K562 (cell line): ENCODE results near the gene SHISA5.

Source experiments
- CBX8 ChIP-seq: fragments of 200-600 bp; sonication (generic); IDR thresholded peaks from 2 replicates; pipeline ENCODE4 v1.6.1; 2012; ENCODE audit warnings: borderline replicate concordance, mixed run types, low read depth, mild to moderate bottlenecking, moderate library complexity, mixed read lengths, low read length, control low read depth, inconsistent platforms; ENCODE audit not compliant: poor library complexity, severe bottlenecking; ENCODE audit errors: extremely low read depth
- DDX20 ChIP-seq: fragments of 450-650 bp; IDR thresholded peaks from 2 replicates; pipeline ENCODE4 v1.6.1; 2016; ENCODE audit warnings: missing genetic modification characterization, low read depth, mild to moderate bottlenecking, missing compliant biosample characterization, moderate library complexity
- ERF ChIP-seq: fragments of 450-650 bp; formaldehyde crosslinking; IDR thresholded peaks from 2 replicates; pipeline ENCODE4 v1.4.0; 2020; ENCODE audit warnings: mild to moderate bottlenecking, mixed read lengths
- FOXK2 ChIP-seq, 2 experiments: fragments of 450-650 bp; IDR thresholded peaks in 1 of 2; conservative IDR thresholded peaks in 1 of 2; 2 replicates each; pipeline ENCODE4 v1.6.1; 2016; ENCODE audit warnings: low read depth in 2 of 2, mild to moderate bottlenecking in 1 of 2
- MAZ ChIP-seq, 2 experiments: fragments of 450-650 bp in 1 of 2; sonication (generic) in 1 of 2; formaldehyde crosslinking; IDR thresholded peaks in 1 of 2; conservative IDR thresholded peaks in 1 of 2; 2 replicates each; pipeline versions ENCODE4 v1.4.0 to v1.5.0; 2020; ENCODE audit warnings: mild to moderate bottlenecking in 1 of 2, missing genetic modification reagents in 1 of 2
- NCOA1 ChIP-seq: fragments of 450-650 bp; IDR thresholded peaks from 2 replicates; pipeline ENCODE4 v1.6.1; 2016; ENCODE audit warnings: low read depth
- TAF15 ChIP-seq: fragments of 200-400 bp; formaldehyde crosslinking; IDR thresholded peaks from 2 replicates; pipeline ENCODE4 v1.6.1; 2017; ENCODE audit warnings: mild to moderate bottlenecking, low read depth, low read length, moderate library complexity
- TAF9B ChIP-seq: fragments of 450-650 bp; IDR thresholded peaks from 2 replicates; pipeline ENCODE4 v1.6.1; 2018; ENCODE audit warnings: mild to moderate bottlenecking; ENCODE audit not compliant: partially characterized antibody
- TCF7L2 ChIP-seq: fragments of 150-350 bp; IDR thresholded peaks from 2 replicates; pipeline ENCODE4 v1.6.1; 2016; ENCODE audit warnings: low read depth, mild to moderate bottlenecking, low read length, moderate library complexity
- ZBTB17 ChIP-seq: fragments of 450-650 bp; formaldehyde crosslinking; IDR thresholded peaks from 2 replicates; pipeline ENCODE4 v1.4.0; 2020; ENCODE audit warnings: mild to moderate bottlenecking
- ZFP36 ChIP-seq: fragments of 150-350 bp; IDR thresholded peaks from 2 replicates; pipeline ENCODE4 v1.6.1; 2018; ENCODE audit warnings: low read length, low read depth; ENCODE audit not compliant: partially characterized antibody
- TF ChIP-seq, protein P1 (sequence below): fragments of 250-450 bp; sonication (Bioruptor Pico); IDR thresholded peaks from 2 replicates; pipeline ENCODE4 v1.5.0; 2021; ENCODE audit warnings: mild to moderate bottlenecking, borderline replicate concordance
- TF ChIP-seq, protein P2 (sequence below): fragments of 250-450 bp; sonication (Bioruptor Pico); IDR thresholded peaks from 2 replicates; pipeline ENCODE4 v1.8.0; 2021; ENCODE audit warnings: moderate library complexity, mild to moderate bottlenecking, inconsistent platforms
- TF ChIP-seq, protein P3 (sequence below): sonication (generic); formaldehyde crosslinking; IDR thresholded peaks from 2 replicates; pipeline ENCODE4 v1.8.0; 2023; ENCODE audit warnings: missing genetic modification reagents, mild to moderate bottlenecking, borderline replicate concordance

DNA sequence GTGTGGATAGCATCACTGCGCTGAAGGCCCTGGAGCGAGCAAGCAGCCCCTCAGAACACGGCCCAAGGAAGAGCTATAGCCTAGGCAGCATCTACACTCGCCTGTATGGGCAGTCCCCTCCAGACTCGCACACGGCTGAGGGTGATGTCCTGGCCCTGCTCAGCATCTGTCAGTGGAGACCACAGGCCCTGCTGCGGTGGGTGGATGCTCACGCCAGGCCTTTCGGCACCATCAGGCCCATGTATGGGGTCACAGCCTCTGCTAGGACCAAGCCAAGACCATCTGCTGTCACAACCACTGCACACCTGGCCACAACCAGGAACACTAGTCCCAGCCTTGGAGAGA, 36.9 kb downstream of the SHISA5 start:
- no peak for TF ChIP-seq NCOA1
- no peak for TF ChIP-seq TAF9B
- TF ChIP-seq TAF15 = no peak
- TF ChIP-seq ERF (CRISPR knock-in tag) = no peak
- no peak for TF ChIP-seq TCF7L2
- no peak for TF ChIP-seq ZFP36
- no peak for TF ChIP-seq FOXK2 (conservative IDR thresholded peaks at IDR 0.05 in 1 of 2, IDR thresholded peaks at IDR 0.05 in 1 of 2; ENCODE audit: low read depth in 2 of 2)
- no peak for TF ChIP-seq MAZ (CRISPR knock-in tag; conservative IDR thresholded peaks at IDR 0.05 in 1 of 2, IDR thresholded peaks at IDR 0.05 in 1 of 2)
- TF ChIP-seq, protein P1, sequence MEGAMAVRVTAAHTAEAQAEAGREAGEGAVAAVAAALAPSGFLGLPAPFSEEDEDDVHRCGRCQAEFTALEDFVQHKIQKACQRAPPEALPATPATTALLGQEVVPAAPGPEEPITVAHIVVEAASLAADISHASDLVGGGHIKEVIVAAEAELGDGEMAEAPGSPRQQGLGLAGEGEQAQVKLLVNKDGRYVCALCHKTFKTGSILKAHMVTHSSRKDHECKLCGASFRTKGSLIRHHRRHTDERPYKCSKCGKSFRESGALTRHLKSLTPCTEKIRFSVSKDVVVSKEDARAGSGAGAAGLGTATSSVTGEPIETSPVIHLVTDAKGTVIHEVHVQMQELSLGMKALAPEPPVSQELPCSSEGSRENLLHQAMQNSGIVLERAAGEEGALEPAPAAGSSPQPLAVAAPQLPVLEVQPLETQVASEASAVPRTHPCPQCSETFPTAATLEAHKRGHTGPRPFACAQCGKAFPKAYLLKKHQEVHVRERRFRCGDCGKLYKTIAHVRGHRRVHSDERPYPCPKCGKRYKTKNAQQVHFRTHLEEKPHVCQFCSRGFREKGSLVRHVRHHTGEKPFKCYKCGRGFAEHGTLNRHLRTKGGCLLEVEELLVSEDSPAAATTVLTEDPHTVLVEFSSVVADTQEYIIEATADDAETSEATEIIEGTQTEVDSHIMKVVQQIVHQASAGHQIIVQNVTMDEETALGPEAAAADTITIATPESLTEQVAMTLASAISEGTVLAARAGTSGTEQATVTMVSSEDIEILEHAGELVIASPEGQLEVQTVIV (CRISPR knock-in tag) = no peak
- TF ChIP-seq, protein P2, sequence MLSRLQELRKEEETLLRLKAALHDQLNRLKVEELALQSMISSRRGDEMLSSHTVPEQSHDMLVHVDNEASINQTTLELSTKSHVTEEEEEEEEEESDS (CRISPR knock-in tag) = no peak
- TF ChIP-seq CBX8 = no peak
- TF ChIP-seq, protein P3, sequence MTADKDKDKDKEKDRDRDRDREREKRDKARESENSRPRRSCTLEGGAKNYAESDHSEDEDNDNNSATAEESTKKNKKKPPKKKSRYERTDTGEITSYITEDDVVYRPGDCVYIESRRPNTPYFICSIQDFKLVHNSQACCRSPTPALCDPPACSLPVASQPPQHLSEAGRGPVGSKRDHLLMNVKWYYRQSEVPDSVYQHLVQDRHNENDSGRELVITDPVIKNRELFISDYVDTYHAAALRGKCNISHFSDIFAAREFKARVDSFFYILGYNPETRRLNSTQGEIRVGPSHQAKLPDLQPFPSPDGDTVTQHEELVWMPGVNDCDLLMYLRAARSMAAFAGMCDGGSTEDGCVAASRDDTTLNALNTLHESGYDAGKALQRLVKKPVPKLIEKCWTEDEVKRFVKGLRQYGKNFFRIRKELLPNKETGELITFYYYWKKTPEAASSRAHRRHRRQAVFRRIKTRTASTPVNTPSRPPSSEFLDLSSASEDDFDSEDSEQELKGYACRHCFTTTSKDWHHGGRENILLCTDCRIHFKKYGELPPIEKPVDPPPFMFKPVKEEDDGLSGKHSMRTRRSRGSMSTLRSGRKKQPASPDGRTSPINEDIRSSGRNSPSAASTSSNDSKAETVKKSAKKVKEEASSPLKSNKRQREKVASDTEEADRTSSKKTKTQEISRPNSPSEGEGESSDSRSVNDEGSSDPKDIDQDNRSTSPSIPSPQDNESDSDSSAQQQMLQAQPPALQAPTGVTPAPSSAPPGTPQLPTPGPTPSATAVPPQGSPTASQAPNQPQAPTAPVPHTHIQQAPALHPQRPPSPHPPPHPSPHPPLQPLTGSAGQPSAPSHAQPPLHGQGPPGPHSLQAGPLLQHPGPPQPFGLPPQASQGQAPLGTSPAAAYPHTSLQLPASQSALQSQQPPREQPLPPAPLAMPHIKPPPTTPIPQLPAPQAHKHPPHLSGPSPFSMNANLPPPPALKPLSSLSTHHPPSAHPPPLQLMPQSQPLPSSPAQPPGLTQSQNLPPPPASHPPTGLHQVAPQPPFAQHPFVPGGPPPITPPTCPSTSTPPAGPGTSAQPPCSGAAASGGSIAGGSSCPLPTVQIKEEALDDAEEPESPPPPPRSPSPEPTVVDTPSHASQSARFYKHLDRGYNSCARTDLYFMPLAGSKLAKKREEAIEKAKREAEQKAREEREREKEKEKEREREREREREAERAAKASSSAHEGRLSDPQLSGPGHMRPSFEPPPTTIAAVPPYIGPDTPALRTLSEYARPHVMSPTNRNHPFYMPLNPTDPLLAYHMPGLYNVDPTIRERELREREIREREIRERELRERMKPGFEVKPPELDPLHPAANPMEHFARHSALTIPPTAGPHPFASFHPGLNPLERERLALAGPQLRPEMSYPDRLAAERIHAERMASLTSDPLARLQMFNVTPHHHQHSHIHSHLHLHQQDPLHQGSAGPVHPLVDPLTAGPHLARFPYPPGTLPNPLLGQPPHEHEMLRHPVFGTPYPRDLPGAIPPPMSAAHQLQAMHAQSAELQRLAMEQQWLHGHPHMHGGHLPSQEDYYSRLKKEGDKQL (CRISPR knock-in tag) = no peak
- TF ChIP-seq ZBTB17 (CRISPR knock-in tag) = no peak
- no peak for TF ChIP-seq DDX20 (tag)
